Subcutaneous adipose tissue (tissue), 4 donors: ENCODE results near the gene KRT12. TPM values are rescaled to one million over a fixed set of nuclear protein-coding genes. Genes with fewer than 3 reads are reported as not detected.

ENCODE experiments used
- CTCF ChIP-seq: fragments of 450-650 bp; IDR thresholded peaks from one replicate; pipeline ENCODE4 v1.5.1; 2016; ENCODE audit warnings: low read depth, mild to moderate bottlenecking, control low read depth, antibody characterized with exemption, moderate library complexity
- total RNA-seq, 4 donors: library from RNA; depleted of rRNA; stranded (reverse); fragments of >200 nt; gene quantifications; one replicate each; pipeline ENCODE4 v1.1.0, GENCODE V29; 2016

KRT12 gene
- total RNA-seq, 4 donors from 2014 or later, result 1.2 TPM; not detected in 3

- TF ChIP-seq CTCF, result no peak
These were observed 42.7 kb upstream of the KRT12 start for GRCh38 chr17:40909755-40910154.

- TF ChIP-seq CTCF, result no peak
These were observed 42.3 kb upstream of the KRT12 start for GRCh38 chr17:40909351-40909750.

- TF ChIP-seq CTCF, result no peak
These were observed 39.6 kb upstream of the KRT12 start for GRCh38 chr17:40906613-40907012.

- TF ChIP-seq CTCF, result no peak
These were observed 38.3 kb upstream of the KRT12 start for GRCh38 chr17:40905370-40905769.

GRCh38 chr17:40903129-40903847 is 36.3 kb upstream of the KRT12 start:
- TF ChIP-seq CTCF, result no peak

- no peak for TF ChIP-seq CTCF
These were observed 35.5 kb upstream of the KRT12 start for GRCh38 chr17:40902498-40902897.

- TF ChIP-seq CTCF, result no peak
These were observed 35.0 kb upstream of the KRT12 start for GRCh38 chr17:40901981-40902474.
